ENCODE results near the gene CAMK4. TPM values are rescaled to one million over a fixed set of nuclear protein-coding genes. Genes with fewer than 3 reads are reported as not detected.
A peak's percentile ranks its signal among the peaks of the same experiment; 100 is the strongest.
"Not testable (repeated sequence)": the region's sequence is repeated elsewhere in the genome, so short reads cannot be mapped to it uniquely, and the experiment has no call there.

The CAMK4 gene
- total RNA-seq, 1 donor from 2014 or later = 12.0 TPM

DNA sequence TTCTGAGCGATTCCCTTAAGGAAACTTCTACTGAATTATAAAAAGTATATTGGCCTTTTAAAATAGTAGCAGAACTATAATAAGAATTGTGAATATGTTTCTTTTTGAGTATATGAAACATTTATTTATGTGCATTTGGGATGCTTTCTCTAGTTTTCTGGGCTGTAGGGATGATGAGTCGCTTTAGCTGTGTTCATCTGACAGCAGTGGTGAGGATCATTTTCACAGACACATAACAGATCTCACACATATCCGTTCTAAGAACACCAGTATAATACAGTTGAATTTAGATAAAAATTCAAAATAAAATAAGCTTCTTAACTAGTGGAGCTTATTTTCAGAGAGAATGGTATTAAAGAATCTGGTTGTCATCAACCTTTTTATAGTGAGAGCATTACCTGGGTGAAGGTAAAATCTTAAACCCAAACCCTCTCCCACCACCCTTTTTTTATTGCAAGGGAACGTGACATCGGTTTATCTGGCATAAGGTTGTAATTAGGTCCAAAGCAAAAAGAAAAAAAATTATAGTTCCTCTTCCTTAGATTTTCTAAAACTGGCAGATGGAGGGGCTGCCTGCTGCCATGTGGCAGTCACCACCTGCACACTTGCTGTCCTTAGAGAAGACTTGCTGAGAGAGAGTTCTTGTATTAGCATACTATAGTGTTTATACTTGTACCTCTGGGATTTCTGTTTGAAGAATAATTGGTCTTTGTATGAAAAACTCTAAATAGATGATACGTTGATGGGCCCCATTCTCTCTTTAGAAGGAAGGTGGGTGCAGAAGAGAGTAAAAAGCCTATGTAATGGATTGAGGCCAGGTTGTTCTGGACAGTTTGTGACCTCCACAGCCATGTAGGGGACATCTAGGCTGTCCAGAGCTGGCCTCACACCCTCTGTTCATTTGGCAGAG lies 86.8 kb downstream of the CAMK4 start:
- DNase-seq (ENCODE audit: low spot score) = no peak

DNA sequence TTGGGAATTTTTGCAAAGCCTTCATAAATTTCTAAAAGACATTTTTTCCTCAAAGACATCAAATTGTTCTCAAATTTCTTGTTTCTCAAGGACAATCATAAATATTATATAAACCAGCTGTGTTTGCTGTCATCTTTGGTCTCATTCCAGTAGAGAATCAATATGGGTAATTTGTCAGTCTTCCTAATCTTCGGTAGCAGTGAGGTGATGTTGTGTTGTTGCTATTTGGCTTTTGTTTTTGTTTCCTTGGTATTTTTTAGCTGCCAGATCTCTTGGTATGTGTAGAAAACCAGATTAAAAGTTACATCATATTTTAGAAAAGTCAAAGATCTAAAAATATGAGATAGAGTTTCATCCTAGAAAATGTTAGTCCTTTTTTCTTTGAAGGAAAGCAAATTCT lies 87.5 kb downstream of the CAMK4 start:
- DNase-seq (ENCODE audit: low spot score) = no peak

GRCh38 chr5:111313017-111313724 lies 89.0 kb downstream of the CAMK4 start:
- DNase-seq (ENCODE audit: low spot score) = no peak

DNA sequence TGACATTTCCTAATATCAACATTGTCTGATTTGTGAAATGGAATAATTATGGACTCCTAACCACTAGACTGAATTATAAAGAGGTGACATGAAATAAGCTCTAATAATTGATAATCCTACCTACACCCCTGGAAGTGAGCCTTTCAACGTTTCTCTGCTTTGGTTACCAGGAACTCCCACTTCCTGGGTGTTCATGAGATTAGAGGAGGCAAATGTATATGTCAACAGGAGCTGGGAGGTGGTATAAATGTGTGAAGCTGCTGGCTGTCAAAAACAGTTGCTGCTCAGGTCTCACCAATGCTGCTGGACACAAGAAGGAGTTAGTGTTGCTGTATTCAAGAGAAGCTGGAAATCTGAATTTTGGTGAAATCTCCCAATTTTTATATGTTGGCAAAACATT lies 96.8 kb downstream of the CAMK4 start:
- DNase-seq (ENCODE audit: low spot score) = no peak

- no peak for DNase-seq (ENCODE audit: low spot score)
Observed at GRCh38 chr5:111321376-111321775, 97.2 kb downstream of the CAMK4 start.

DNA sequence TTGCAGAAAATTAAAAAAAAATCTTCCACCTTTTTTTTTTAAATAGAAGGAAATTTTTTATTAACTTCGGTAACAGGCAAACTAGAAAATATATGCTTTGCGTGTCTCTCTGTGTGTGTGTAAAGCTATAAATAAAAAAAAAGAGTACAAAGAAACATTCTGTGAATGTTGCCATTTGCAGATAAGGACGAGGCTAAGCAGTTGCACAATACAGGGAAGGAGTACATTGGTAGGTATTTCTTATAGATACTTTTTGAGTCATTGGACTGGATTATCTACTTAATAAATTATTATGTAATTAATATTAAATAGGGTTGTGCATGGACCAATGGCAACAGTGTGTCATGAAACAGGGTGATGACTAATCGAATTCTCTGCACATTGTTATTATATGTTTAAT lies 102.4 kb downstream of the CAMK4 start:
- DNase-seq (ENCODE audit: low spot score) = no peak

- DNase-seq (ENCODE audit: low spot score) = no peak
Observed at GRCh38 chr5:111337133-111337532, 112.9 kb downstream of the CAMK4 start.

DNA sequence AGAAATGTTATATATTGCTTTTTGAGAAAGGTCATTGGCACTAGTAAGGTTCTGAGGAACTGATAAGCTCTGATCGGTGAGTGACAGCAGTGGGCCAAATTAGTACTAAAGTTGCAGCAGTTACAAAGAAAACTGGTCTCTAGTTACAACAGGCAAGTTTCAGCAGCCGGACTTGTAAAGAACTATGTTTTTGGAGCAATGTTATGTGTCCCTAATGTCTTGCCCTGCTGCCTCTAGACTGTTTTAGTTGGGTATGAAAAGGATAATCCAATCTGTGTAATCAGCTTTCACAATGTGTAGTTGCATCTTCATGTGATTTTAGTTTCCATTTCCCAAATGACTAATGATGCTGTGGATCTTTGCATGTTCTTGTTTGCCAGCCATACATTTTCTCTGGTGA lies 113.5 kb downstream of the CAMK4 start:
- no peak for DNase-seq (ENCODE audit: low spot score)

- DNase-seq (ENCODE audit: low spot score) = no peak
Observed at GRCh38 chr5:111345731-111346130, 121.5 kb downstream of the CAMK4 start.

- DNase-seq (ENCODE audit: low spot score) = no peak
Observed at GRCh38 chr5:111347021-111347420, 122.8 kb downstream of the CAMK4 start.

DNA sequence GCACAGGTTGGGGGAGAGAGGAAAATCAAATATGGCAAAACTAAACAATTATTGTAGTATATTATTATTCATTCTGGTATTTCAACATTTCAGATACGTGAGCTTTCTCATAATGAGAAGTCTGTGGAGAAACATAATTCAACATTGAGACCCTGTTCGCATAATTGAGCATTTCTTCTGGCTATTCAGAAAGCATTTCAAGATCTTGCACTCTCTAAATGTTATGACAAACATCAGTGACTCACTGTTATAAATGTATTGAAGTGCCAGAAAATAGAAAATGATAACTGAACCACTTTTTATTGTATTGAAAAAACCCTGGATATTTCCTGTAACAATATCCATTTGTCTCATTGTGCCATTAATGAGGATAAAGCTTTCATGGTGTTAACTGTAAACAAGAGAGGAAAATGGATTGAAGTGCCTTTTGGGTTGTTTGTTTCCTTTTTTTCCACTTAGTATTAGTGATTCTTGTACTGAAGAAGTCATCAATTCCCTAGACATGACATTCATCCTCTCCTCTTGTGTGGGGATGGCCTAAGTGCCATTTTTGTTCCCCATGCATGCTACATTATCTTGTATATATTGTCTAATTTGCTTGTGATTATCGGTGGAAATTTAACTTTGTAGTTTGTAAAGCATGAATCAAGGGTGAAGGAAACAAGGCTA lies 124.6 kb downstream of the CAMK4 start:
- DNase-seq (ENCODE audit: low spot score) = no peak

GRCh38 chr5:111349429-111349828 lies 125.2 kb downstream of the CAMK4 start:
- no peak for DNase-seq (ENCODE audit: low spot score)

DNA sequence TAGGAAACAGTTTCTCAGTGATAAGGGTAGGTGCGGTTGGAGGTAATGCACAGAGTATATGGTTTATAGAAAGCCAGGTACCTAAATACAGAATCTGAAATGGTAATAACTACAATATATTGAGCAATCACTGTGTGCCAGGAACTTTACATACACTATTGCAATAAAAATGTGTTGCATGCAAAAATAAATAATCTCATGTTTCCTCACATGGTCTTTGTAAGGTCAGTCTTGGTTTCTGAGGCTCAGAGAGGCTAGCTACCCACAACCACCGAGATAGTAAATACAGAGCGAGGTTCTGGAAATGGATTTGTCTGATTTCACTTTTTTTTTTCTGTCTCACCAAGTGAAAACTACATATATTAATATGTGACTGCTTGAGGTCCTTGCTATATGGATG lies 128.9 kb downstream of the CAMK4 start:
- no peak for DNase-seq (ENCODE audit: low spot score)

DNA sequence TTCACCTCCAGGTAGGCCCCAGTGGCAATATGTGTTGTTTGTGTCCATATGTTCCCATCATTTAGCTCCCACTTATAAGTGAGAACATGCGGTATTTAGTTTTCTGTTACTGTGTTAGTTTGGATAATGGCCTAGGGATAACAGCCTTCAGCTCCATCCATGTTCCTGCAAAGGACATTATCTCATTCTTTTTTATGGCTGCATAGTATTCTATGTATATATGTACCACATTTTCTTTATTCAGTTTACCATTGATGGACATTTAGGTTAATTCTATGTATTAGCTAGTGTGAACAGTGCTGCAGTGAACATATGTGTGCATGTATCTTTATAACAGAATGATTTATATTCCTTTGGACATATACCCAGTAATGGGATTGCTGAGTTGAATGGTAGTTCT lies 134.5 kb downstream of the CAMK4 start:
- DNase-seq (ENCODE audit: low spot score) = not testable (repeated sequence)

GRCh38 chr5:111360173-111360572 lies 136.0 kb downstream of the CAMK4 start:
- DNase-seq (ENCODE audit: low spot score) = no peak

GRCh38 chr5:111364992-111365391 lies 140.8 kb downstream of the CAMK4 start:
- peak; percentile 10 for DNase-seq (ENCODE audit: low spot score)

DNA sequence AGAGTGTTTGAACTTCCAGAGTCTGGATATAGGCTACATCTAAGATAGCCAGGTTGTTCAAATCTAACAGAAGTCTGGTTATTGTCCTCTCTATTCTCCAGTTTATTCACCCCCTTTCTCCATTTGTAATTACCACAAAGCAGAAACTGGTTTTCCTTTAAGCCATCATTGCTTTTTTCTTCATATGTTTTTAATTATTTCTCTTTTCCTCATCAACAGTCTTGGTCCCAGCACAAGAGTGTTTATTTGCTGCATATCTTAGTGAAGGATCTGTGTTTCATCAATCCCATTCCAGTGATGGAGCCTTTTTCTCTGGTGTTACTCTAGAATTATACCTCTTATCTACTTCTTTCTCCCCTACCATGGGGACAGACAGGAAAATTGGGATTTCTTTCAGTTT lies 142.2 kb downstream of the CAMK4 start:
- DNase-seq (ENCODE audit: low spot score) = no peak

DNA sequence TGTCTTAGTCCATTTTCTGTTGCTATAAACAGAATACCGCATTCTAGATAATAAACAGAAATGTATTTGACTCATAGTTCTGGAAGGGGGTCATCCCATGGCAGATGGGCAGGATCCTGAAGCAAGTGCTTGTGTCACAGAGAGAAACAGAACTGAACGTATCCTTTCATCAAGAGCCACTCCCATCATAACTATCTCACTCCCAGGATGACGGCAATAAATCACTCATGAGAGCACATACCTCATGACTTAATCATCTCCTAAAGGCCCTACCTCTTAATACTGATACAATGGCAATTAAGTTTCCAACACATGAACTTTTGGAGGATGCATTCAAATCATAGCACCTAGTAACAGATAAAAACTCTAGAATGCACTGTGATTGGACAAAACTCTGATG lies 142.9 kb downstream of the CAMK4 start:
- peak; percentile 7 for DNase-seq (ENCODE audit: low spot score)

DNA sequence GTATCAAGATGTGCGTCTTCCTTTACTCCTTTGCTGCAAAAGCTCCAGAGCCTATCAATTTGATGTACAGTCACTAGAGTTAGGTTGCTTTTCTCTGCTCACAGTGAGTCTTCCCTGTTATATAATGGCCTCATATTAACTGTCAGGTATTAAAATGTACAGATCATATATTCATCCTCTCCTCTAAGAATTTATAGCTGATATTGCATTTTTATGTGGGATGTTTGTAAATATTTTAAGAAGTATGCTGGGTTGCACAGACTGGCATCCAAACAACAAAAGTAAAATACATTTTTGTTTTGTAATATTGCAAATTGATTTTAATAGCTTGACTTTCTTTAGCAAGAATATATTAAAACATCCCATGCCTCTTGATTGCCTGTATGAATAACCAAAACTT lies 148.6 kb downstream of the CAMK4 start:
- no peak for DNase-seq (ENCODE audit: low spot score)

DNA sequence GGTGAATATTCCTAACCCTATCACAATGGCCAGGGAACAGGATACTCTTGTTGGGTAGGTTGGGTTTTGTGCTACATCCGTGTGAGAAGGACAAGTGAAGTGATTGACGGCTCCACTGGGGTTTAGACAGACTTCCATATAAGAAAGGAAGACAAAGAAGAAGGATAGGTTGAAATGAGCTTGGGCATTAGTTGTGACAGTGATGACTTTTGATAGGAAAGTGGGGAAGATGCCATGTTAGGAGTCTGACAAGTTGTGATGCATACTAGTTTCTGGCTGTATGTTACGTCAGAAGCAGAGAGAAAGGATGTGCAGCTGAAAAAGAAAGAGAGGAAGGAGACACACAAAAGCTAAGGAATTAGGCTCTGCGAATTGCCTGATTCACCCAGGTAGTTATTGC lies 150.2 kb downstream of the CAMK4 start:
- DNase-seq (ENCODE audit: low spot score) = no peak

DNA sequence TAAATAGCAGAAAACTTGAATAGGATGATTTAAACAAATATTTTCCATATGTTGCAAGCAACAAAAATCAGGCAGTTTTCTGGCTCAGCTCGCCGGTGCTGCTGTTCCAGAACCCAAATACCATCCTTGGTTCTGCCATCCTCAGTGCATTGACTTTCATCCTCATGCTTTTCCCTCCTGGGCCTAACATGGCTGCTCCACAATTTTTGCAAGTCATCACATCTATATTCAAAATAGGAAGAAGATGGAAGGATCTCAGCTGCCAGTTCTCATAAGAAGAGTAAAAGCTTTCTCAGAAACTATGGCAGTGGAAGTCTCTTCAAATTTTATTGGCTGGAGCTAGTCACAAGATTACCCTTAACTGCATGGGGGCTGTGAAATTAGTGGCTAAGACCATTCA lies 151.5 kb downstream of the CAMK4 start:
- DNase-seq (ENCODE audit: low spot score) = no peak

GRCh38 chr5:111377306-111377705 lies 153.1 kb downstream of the CAMK4 start:
- no peak for DNase-seq (ENCODE audit: low spot score)

Measured in umbilical cord (tissue), 2 donors.